RWPE2 (cell line): ENCODE measurements around the gene CLEC4D.
"Not testable (repeated sequence)": the region's sequence is repeated elsewhere in the genome, so short reads cannot be mapped to it uniquely, and the experiment has no call there.

Source experiments
- ATAC-seq: fragments of 200-7000 bp; cut with Tn5 transposase; 3 replicates; pipeline ENCODE4 v1.9.1; 2021; ENCODE audit warnings: low read depth
- DNase-seq: peaks from one replicate; pipeline ENCODE4 v3.0.0-alpha.2; 2020; ENCODE audit warnings: low spot score
- H3K27ac ChIP-seq: fragments of 450-650 bp; 2 replicates; pipeline ENCODE4 v1.5.1; 2017; ENCODE audit warnings: mild to moderate bottlenecking; ENCODE audit not compliant: poor library complexity, severe bottlenecking
- H3K27me3 ChIP-seq: fragments of 250-450 bp; sonication (Bioruptor Pico); 2 replicates; pipeline ENCODE4 v1.5.1; 2021; ENCODE audit warnings: mild to moderate bottlenecking, moderate library complexity; ENCODE audit not compliant: insufficient read depth, poor library complexity, severe bottlenecking
- H3K36me3 ChIP-seq: fragments of 250-450 bp; sonication (Bioruptor Pico); 2 replicates; pipeline ENCODE4 v1.5.1; 2020; ENCODE audit warnings: low read depth, mild to moderate bottlenecking, moderate library complexity
- H3K4me1 ChIP-seq: fragments of 250-450 bp; sonication (Bioruptor Pico); 2 replicates; pipeline ENCODE4 v1.5.1; 2021; ENCODE audit warnings: mild to moderate bottlenecking, moderate library complexity; ENCODE audit not compliant: insufficient read depth, poor library complexity, severe bottlenecking
- H3K4me3 ChIP-seq: fragments of 250-450 bp; sonication (Bioruptor Pico); 2 replicates; pipeline ENCODE4 v1.5.1; 2021; ENCODE audit warnings: mild to moderate bottlenecking, moderate library complexity; ENCODE audit not compliant: severe bottlenecking
- H3K9me3 ChIP-seq: fragments of 250-450 bp; sonication (Bioruptor Pico); 2 replicates; pipeline ENCODE4 v1.5.1; 2021; ENCODE audit warnings: mild to moderate bottlenecking, moderate library complexity; ENCODE audit not compliant: severe bottlenecking
- CTCF ChIP-seq: fragments of 450-650 bp; IDR thresholded peaks from one replicate; pipeline ENCODE4 v1.5.1; 2017; ENCODE audit warnings: mild to moderate bottlenecking, moderate library complexity; ENCODE audit not compliant: poor library complexity, severe bottlenecking

CLEC4D gene

GRCh38 chr12:8532045-8532444, 18.7 kb downstream of the CLEC4D start:
- no peaks in the 10 kb centered on the region for H3K9me3 ChIP-seq
- no peaks in the 10 kb centered on the region for H3K27me3 ChIP-seq
- H3K36me3 ChIP-seq, result no peaks in the 10 kb centered on the region
- no peak for TF ChIP-seq CTCF
- ATAC-seq (no peak), DNase-seq (no peak)
- H3K4me3 ChIP-seq, result no peak overlapping the region
- no peak overlapping the region for H3K27ac ChIP-seq
- H3K4me1 ChIP-seq, result no peaks in the 10 kb centered on the region

GRCh38 chr12:8537820-8538219, 24.5 kb downstream of the CLEC4D start:
- DNase-seq, H3K27me3 ChIP-seq: not testable (repeated sequence)

GRCh38 chr12:8540831-8541230, 27.5 kb downstream of the CLEC4D start, which contains the start of gene CLEC4E:
CLEC4E (minus strand) TSS chr12:8540905; CDS start chr12:8540797, 108 bp downstream.
- H3K27me3 ChIP-seq, H3K9me3 ChIP-seq, DNase-seq, ATAC-seq, H3K27ac ChIP-seq, H3K4me1 ChIP-seq, H3K4me3 ChIP-seq, H3K36me3 ChIP-seq: not testable (repeated sequence)

More at GRCh38 chr12:8537820-8538219, 24.5 kb downstream of the CLEC4D start:
- not testable (repeated sequence) for H3K9me3 ChIP-seq, H3K4me1 ChIP-seq, ATAC-seq, H3K36me3 ChIP-seq, H3K27ac ChIP-seq, H3K4me3 ChIP-seq

- TF ChIP-seq CTCF, result no peak
- no peaks in the 10 kb centered on the region for H3K36me3 ChIP-seq
- DNase-seq (no peak), ATAC-seq (no peak)
- H3K4me3 ChIP-seq, result no peak overlapping the region
- H3K27me3 ChIP-seq, result no peaks in the 10 kb centered on the region
- H3K27ac ChIP-seq, result no peak overlapping the region
- H3K4me1 ChIP-seq, result no peaks in the 10 kb centered on the region
- no peaks in the 10 kb centered on the region for H3K9me3 ChIP-seq
These were observed 28.3 kb downstream of the CLEC4D start for GRCh38 chr12:8541562-8541961.

- peak; percentile 85 for TF ChIP-seq CTCF
- no peak overlapping the region for H3K27ac ChIP-seq
- peak; percentile 63; the same call in 2 of the 3 replicates for ATAC-seq
- no peaks in the 10 kb centered on the region for H3K36me3 ChIP-seq
- H3K4me1 ChIP-seq, result no peaks in the 10 kb centered on the region
- no peaks in the 10 kb centered on the region for H3K9me3 ChIP-seq
- H3K4me3 ChIP-seq, result no peak overlapping the region
- no peak for DNase-seq
- H3K27me3 ChIP-seq, result no peaks in the 10 kb centered on the region
These were observed 31.0 kb downstream of the CLEC4D start for GRCh38 chr12:8544295-8544694.

- H3K4me3 ChIP-seq, result no peak overlapping the region
- no peak overlapping the region for H3K27ac ChIP-seq
- H3K27me3 ChIP-seq, result no peaks in the 10 kb centered on the region
- H3K36me3 ChIP-seq, result no peaks in the 10 kb centered on the region
- H3K9me3 ChIP-seq, result no peaks in the 10 kb centered on the region
- no peak for ATAC-seq
- no peak for TF ChIP-seq CTCF
- DNase-seq, result no peak
- H3K4me1 ChIP-seq, result no peaks in the 10 kb centered on the region
These were observed 33.3 kb downstream of the CLEC4D start for GRCh38 chr12:8546591-8546990.
